Prostate gland (tissue), 2 donors: ENCODE results near the gene SLC66A2.

Source experiments
- CTCF ChIP-seq, 4 experiments: fragments of 200-600 bp in 2 of 4; fragments of 450-650 bp in 2 of 4; sonication (generic) in 2 of 4; IDR thresholded peaks; 1 replicate in 3 of 4; 2 replicates in 1 of 4; pipeline ENCODE4 v1.5.1; 2016 to 2019; ENCODE audit warnings: antibody characterized with exemption in 4 of 4, mild to moderate bottlenecking in 2 of 4, moderate library complexity in 2 of 4
- POLR2A ChIP-seq: fragments of 450-650 bp; IDR thresholded peaks from one replicate; pipeline ENCODE4 v1.6.1; 2016; ENCODE audit warnings: antibody characterized with exemption, mild to moderate bottlenecking
- POLR2AphosphoS5 ChIP-seq: sonication (generic); formaldehyde crosslinking; IDR thresholded peaks from one replicate; pipeline ENCODE4 v1.6.1; 2017; ENCODE audit warnings: antibody characterized with exemption

DNA sequence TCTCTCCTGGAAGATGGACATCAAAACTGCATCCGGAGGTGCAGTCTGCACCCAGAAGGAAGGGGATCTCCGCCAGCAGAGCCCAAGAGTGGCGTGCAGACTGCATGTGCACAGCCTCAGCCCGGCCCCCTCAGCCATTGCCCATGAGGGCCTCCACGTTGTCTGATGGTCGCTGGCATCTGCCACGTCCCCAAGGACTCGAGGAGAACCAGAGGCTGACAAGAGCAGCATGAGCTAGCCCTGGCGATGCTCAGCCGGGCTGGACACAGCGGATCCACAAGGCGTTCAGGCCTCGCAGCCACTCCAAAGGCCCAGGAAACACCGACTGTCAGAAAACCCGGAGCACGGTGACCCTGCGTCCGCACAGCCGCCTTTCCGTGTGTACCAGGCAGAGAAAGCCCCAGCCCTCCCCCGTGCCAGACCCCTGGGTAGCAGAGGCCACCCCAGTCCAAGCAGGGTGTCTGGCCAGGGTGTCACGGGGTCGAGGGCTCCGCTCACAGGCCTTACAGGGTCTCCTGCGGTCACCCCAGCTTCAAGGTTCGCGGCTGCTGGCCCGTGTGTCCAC, 48.3 kb downstream of the SLC66A2 start:
- no peak for TF ChIP-seq POLR2A
- TF ChIP-seq POLR2AphosphoS5: no peak
- TF ChIP-seq CTCF (IDR thresholded peaks at IDR 0.05): no peak
